ENCODE results near the gene LRTM2.
A peak's percentile ranks its signal among the peaks of the same experiment; 100 is the strongest.

LRTM2 gene

GRCh38 chr12:1793426-1794210 is 26.7 kb upstream of the LRTM2 start:
- Histone ChIP-seq H3K9ac (no peak overlapping the region), H4K20me1 (ENCODE audit: insufficient read depth) (no peaks in the 10 kb centered on the region), H3K27me3 (ENCODE audit: insufficient read depth, low read depth) (no peaks in the 10 kb centered on the region), H3K4me1 (ENCODE audit: low read depth, poor library complexity, severe bottlenecking) (peaks cover 16% of the 10 kb centered on the region), H3K79me2 (ENCODE audit: insufficient read depth, low read depth) (peaks cover 4% of the 10 kb centered on the region), H2AFZ (ENCODE audit: low read depth) (no peak overlapping the region), H3K36me3 (ENCODE audit: insufficient read depth) (no peaks in the 10 kb centered on the region), H3K4me3 (IDR thresholded peaks at IDR 0.05; ENCODE audit: insufficient read depth, low read depth, low read length) (no peak overlapping the region), H3K4me2 (no peak overlapping the region), H3K27ac (no peak overlapping the region)
- TF ChIP-seq CTCF (conservative IDR thresholded peaks at IDR 0.05; ENCODE audit: low read depth, low read length) = no peak

GRCh38 chr12:1794440-1795090 is 25.8 kb upstream of the LRTM2 start:
- Histone ChIP-seq H3K4me2 (no peak overlapping the region), H3K9ac (no peak overlapping the region), H3K36me3 (ENCODE audit: insufficient read depth) (no peaks in the 10 kb centered on the region), H3K4me1 (ENCODE audit: low read depth, poor library complexity, severe bottlenecking) (peaks cover 13% of the 10 kb centered on the region), H3K4me3 (IDR thresholded peaks at IDR 0.05; ENCODE audit: insufficient read depth, low read depth, low read length) (no peak overlapping the region), H3K27ac (no peak overlapping the region), H4K20me1 (ENCODE audit: insufficient read depth) (no peaks in the 10 kb centered on the region), H3K79me2 (ENCODE audit: insufficient read depth, low read depth) (no peaks in the 10 kb centered on the region), H2AFZ (ENCODE audit: low read depth) (no peak overlapping the region), H3K27me3 (ENCODE audit: insufficient read depth, low read depth) (no peaks in the 10 kb centered on the region)
- TF ChIP-seq CTCF (conservative IDR thresholded peaks at IDR 0.05; ENCODE audit: low read depth, low read length) = no peak

GRCh38 chr12:1795221-1795784 is 25.1 kb upstream of the LRTM2 start:
- H3K4me3 ChIP-seq (IDR thresholded peaks at IDR 0.05; ENCODE audit: insufficient read depth, low read depth, low read length) = no peak overlapping the region
- no peaks in the 10 kb centered on the region for H3K36me3 ChIP-seq (ENCODE audit: insufficient read depth)
- no peaks in the 10 kb centered on the region for H3K27me3 ChIP-seq (ENCODE audit: insufficient read depth, low read depth)
- no peaks in the 10 kb centered on the region for H3K79me2 ChIP-seq (ENCODE audit: insufficient read depth, low read depth)
- no peak overlapping the region for H3K9ac ChIP-seq
- no peak for TF ChIP-seq CTCF (conservative IDR thresholded peaks at IDR 0.05; ENCODE audit: low read depth, low read length)
- H3K27ac ChIP-seq = no peak overlapping the region
- peak overlapping the region; percentile 49; the same call in 1 of the 2 replicates for H3K4me2 ChIP-seq
- peak overlapping the region; percentile 78; the same call in 1 of the 2 replicates for H2AFZ ChIP-seq (ENCODE audit: low read depth)
- H3K4me1 ChIP-seq (ENCODE audit: low read depth, poor library complexity, severe bottlenecking) = peaks cover 13% of the 10 kb centered on the region
- no peaks in the 10 kb centered on the region for H4K20me1 ChIP-seq (ENCODE audit: insufficient read depth)

GRCh38 chr12:1795785-1796514 is 24.4 kb upstream of the LRTM2 start:
- Histone ChIP-seq H3K27ac (no peak overlapping the region), H3K9ac (peak overlapping the region; percentile 22; the same call in 1 of the 2 replicates), H3K4me1 (ENCODE audit: low read depth, poor library complexity, severe bottlenecking) (peaks cover 10% of the 10 kb centered on the region), H3K36me3 (ENCODE audit: insufficient read depth) (no peaks in the 10 kb centered on the region), H3K4me2 (peak overlapping the region; percentile 87), H3K4me3 (IDR thresholded peaks at IDR 0.05; ENCODE audit: insufficient read depth, low read depth, low read length) (no peak overlapping the region), H3K79me2 (ENCODE audit: insufficient read depth, low read depth) (no peaks in the 10 kb centered on the region), H3K27me3 (ENCODE audit: insufficient read depth, low read depth) (no peaks in the 10 kb centered on the region), H2AFZ (ENCODE audit: low read depth) (peak overlapping the region; percentile 78), H4K20me1 (ENCODE audit: insufficient read depth) (no peaks in the 10 kb centered on the region)
- TF ChIP-seq CTCF (conservative IDR thresholded peaks at IDR 0.05; ENCODE audit: low read depth, low read length) = peak; percentile 84
